HG03097 (cell line): ENCODE results near the gene DKK1.
"Not testable (repeated sequence)": the region's sequence is repeated elsewhere in the genome, so short reads cannot be mapped to it uniquely, and the experiment has no call there.

Source experiments
- ATAC-seq: cut with Tn5 transposase; IDR thresholded peaks from one replicate; pipeline ENCODE4 v1.9.1; 2021; ENCODE audit not compliant: unreplicated experiment, low FRiP score

DKK1 gene

DNA sequence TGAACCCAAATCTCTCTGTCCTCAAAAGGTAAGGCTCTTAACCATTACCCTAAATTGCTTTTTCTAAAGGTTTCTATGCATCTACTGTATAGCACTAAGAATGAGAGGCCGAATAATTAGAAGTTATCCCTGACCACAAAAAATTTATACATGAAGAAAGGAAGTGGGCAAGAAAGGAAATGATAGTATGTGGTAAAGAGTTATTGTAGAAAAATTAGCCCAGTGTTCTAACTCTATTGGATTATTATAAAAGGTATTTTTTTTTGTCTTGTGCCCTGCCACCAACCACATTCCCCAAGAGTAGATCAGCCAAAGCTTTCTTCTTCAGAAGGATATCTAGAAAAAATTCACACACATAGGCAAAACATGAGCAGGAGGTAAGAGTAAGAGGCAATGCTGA lies 45.4 kb downstream of the DKK1 start:
- no peak for ATAC-seq

DNA sequence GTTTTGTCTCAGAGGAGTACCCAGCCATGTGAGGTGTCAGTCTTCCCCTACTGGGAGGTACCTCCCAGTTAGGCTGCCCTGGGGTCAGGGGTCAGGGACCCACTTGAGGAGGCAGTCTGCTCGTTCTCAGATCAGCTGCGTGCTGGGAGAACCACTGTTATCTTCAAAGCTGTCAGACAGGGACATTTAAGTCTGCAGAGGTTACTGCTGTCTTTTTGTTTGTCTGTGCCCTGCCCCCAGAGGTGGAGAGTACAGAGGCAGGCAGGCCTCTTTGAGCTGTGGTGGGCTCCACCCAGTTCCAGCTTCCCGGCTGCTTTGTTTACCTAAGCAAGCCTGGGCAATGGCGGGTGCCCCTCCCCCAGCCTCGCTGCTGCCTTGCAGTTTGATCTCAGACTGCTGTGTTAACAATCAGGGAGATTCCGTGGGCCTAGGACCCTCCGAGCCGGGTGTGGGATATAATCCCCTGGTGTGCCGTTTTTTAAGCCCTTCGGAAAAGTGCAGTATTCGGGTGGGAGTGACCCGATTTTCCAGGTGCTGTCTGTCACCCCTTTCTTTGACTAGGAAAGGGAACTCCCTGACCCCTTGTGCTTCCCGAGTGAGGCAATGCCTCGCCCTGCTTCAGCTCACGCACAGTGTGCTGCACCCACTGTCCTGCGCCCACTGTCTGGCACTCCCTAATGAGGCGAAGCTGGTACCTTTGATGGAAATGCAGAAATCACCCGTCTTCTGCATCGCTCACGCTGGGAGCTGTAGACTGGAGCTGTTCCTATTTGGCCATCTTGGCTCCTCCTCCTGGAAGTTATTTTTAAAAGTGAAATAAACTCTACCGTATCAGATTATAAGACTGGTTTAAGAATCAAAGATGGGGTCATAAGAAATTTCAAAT lies 51.7 kb downstream of the DKK1 start:
- ATAC-seq = not testable (repeated sequence)
